HL-60 (cell line): ENCODE results near the gene ZNF160.
"Not testable (repeated sequence)": the region's sequence is repeated elsewhere in the genome, so short reads cannot be mapped to it uniquely, and the experiment has no call there.

Source experiments
- CTCF ChIP-seq: IDR thresholded peaks from one replicate; pipeline ENCODE4 v1.5.1; 2011; ENCODE audit warnings: low read length, control low read depth, inconsistent platforms; ENCODE audit not compliant: insufficient read depth
- GABPA ChIP-seq: IDR thresholded peaks from 2 replicates; pipeline ENCODE4 v1.6.1; 2012; ENCODE audit warnings: low read depth
- POLR2AphosphoS5 ChIP-seq: IDR thresholded peaks from 2 replicates; pipeline ENCODE4 v1.6.1; 2012; ENCODE audit warnings: low read depth

- not testable (repeated sequence) for TF ChIP-seq CTCF, POLR2AphosphoS5, GABPA
These were observed 74.9 kb downstream of the ZNF160 start for GRCh38 chr19:53028306-53028705.
